ENCODE results near the gene UQCR10. TPM values are rescaled to one million over a fixed set of nuclear protein-coding genes. Genes with fewer than 3 reads are reported as not detected.
"Not testable (repeated sequence)": the region's sequence is repeated elsewhere in the genome, so short reads cannot be mapped to it uniquely, and the experiment has no call there.

Gene UQCR10
- total RNA-seq, 1 donor from 2014 or later: 271 TPM

DNA sequence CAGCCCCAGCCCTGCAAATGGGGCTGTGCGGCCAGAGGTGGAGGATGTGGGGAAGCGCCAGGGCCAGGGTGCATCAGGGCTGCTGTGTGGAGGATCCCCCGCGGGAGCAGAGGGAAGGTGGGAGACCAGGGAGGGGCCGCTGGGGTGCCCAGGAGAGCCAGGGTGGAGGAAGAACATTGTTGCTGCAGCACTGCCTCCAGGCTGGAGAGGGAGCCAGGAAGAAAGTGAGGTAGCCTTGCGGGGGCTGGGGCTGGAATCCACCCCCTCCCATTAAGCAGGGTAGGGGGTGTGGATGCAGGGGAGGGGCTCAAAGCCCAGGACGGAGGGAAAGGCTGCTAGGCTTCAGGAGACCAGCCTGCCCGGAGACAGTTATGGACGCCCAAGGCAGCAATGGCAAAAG lies 32.3 kb upstream of the UQCR10 start:
- no peak for DNase-seq (ENCODE audit: low spot score)
- intact Hi-C loops (cut with DNase I): no loop called here

GRCh38 chr22:29735416-29735815 lies 31.8 kb upstream of the UQCR10 start:
- intact Hi-C loops (cut with DNase I): no loop called here
- no peak for DNase-seq (ENCODE audit: low spot score)

DNA sequence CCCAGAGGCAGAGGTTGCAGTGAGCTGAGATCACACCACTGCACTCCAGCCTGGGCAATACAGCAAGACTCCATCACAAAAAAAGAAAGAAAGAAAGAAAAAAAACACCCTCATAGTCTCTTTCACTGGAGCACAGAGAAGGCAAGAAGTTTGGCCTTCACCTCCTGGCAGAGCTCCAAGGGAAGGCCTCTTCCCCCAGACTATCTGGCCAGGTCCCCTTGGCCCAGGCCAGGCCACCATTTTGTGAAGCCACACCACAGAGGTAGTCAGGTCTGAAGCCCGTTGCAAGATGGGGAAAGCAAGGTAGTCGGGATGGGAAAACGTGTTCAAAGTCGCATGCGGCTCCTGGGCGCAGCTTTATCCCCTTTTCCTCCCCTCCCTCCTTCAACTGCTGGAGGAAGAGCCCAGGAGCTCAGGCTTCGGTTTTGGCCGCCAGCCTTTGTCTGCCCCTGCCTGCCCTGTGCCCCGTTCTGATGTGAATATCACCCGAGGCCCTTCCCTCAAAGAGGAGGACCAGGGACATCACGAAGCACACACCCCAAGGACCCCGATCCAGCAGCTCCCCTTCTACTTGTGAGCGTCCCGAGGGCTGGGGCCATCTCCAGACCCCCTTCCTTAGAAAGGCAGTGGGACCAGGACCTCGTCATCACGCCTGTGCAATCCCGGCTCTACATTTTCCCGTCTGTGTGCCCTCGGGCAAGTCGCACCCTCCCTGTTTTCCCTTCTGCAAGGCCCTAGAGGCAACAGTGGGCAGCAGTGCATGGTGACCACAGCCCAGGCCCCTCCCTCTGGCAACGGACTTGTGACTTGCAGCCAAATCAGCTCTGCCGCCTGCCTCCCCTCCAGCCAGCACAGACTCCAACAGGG lies 29.7 kb upstream of the UQCR10 start:
- intact Hi-C loops (cut with DNase I): no loop called here
- no peak for DNase-seq (ENCODE audit: low spot score)

DNA sequence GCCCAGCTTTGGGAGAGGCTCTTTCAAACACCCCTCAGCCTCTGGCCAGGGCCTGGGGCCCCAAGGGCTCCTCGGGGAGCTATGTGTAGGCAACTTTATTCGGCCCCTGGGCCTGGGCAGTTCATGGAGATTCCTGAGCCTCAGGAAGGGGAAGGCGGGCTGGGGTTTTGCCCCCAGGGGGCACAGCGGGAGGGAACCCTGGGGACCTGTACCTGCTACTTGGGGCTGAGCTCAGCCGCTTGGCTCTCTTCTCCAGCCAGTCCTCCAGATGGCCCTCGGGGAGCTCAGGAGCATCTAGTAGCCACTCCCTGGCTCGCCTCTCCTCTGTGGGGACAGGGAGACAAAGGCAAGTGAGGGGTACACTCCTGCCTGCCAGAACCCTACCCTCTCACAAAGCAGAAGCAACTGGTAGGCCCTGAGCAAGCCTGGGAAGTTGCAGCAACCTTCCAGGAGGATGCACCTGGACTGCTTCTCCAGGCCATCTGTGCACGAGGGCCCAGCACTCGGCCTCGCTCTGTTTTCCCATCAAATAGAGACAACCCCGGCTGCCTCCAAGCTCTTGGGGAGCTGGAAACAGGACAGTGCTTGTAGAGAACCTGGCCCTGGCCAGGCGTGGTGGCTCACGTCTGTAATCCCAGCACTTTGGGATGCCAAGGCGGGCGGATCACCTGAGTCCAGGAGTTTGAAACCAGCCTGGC lies 28.9 kb upstream of the UQCR10 start:
- DNase-seq (ENCODE audit: low spot score): no peak
- intact Hi-C loops (cut with DNase I): no loop called here

- intact Hi-C loops (cut with DNase I): no loop called here
- no peak for DNase-seq (ENCODE audit: low spot score)
Observed at GRCh38 chr22:29739346-29739875, 27.8 kb upstream of the UQCR10 start.

DNA sequence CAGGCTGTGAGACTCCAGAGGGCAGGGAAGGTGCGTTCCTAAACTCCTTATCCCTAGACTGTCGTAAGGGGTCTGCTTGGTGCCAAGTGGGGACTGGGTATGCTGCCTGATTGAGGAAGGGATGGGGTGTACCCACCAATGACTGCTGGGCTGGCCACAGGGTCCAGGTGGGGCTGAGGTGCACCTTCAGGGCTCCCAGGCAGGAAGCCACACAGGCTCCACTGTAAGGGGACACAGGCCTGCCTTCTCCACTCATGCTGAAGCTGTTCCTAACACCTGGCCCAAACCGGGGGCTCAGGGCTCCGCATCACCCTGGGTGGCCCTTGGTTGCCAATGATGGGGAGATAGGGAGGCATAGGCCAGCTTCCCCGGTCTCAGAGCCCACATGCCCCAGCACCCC lies 27.0 kb upstream of the UQCR10 start:
- no peak for DNase-seq (ENCODE audit: low spot score)
- intact Hi-C loops (cut with DNase I): no loop called here

DNA sequence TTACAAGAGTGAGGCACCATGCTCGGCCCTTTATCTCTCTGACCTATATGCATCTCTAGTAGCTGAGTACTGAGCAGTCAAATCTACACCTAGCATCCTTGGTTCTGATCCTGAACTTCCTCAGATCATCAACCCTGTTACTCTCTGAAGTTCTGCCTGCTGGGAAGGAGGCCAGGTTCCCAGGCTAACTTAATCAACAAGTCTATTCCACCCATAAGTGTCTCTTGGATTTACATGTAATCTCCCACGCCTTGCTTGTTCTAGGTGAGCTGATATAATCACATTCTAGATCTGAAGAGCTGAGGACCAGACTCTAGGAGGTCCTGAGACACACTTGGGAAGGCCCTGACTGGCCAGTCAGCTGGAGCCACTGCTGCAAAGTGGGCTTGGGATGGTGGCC lies 25.2 kb upstream of the UQCR10 start:
- intact Hi-C loops (cut with DNase I): no loop called here
- DNase-seq (ENCODE audit: low spot score): no peak

DNA sequence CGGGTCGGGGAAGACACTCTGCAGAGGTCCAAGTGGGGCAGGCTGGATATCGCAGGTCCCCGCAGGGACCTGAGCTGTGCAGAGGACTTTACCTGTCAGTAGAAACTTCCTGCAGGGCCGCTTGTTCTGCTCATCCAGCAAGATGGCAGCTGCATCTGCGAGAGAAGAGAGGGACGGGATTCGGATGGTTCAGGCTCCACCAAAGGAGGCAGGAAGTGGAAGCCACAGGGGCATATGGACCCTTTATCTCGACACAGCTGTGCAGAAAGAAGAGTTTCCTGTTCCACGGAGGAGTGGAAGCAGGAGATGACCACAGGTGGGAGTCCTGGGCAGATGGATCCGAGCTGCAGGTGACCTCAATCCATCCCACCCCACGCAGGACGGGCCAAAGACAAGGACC lies 24.8 kb upstream of the UQCR10 start:
- intact Hi-C loops (cut with DNase I): no loop called here
- DNase-seq (ENCODE audit: low spot score): no peak

DNA sequence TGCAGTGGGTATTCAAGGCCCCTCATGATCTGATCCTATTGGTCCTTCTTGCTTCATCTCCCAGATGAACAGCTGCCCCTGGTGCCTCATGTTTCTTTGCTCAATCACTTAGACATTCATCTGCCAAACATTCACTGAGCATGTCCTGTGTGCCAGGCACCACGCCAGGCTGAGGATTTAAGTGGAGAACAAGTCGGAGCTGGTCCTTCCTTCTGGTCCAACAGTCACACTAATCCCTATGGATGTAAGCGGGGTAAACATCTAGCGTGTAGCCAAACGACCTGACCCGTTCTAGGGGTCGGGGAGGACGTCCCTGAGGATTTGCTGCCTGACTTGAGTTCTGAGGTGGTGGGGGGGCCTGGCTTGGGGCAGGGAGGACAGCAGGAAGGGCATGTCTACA lies 22.3 kb upstream of the UQCR10 start:
- intact Hi-C loops (cut with DNase I): no loop called here
- DNase-seq (ENCODE audit: low spot score): no peak

- DNase-seq (ENCODE audit: low spot score): no peak
- intact Hi-C loops (cut with DNase I): no loop called here
Observed at GRCh38 chr22:29747832-29748231, 19.3 kb upstream of the UQCR10 start.

DNA sequence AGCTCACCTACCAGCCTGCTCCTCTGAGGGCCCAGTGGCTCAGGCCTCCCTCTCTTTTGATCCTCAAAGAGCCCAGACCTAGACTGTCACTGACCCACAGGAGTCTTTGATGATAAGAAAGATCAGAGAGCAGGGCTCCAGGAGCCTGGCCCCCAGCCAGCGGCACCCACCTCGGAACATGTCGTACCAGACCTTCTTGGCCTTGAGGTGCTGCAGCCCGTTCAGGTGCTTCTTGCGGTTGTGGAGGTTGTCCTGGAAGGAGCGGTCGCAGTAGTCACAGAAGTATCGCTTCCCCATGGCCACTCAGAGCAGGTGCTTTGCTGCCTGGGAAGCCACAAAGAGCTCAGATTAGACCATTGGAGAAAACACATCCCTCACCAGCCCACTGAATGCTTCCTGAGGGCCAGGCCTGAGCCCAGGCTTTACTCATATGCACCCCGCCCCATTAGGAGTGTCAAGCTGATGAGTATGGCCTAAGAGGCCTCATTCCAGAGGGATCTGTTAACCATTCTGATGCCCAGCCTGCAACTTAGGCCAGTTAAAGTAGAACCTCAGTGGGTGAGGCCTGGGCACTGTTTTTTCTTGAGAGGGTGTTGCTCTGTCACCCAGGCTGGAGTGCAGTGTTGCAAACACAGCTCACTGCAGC lies 18.8 kb upstream of the UQCR10 start:
- intact Hi-C loops (cut with DNase I): no loop called here
- no peak for DNase-seq (ENCODE audit: low spot score)

DNA sequence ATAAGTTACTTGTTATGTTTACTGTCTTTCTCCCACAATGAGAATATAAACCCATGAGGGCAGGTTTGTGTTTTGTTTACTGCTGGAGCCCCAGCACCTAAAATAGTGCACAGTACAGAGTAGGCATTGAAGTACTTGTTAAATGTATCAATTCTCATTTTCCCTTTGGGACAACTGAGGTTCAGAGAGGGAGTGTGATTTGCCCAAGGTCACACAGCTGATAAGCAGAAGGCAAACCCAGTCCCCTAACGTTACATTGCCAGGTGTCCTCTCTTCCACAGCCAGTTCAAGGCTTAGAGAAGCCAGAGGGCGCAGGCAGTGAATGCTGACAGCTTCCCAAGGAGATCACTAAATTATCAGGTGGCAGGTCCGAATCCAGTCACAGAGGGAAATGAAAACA lies 17.1 kb upstream of the UQCR10 start:
- DNase-seq (ENCODE audit: low spot score): no peak
- intact Hi-C loops (cut with DNase I): no loop called here

DNA sequence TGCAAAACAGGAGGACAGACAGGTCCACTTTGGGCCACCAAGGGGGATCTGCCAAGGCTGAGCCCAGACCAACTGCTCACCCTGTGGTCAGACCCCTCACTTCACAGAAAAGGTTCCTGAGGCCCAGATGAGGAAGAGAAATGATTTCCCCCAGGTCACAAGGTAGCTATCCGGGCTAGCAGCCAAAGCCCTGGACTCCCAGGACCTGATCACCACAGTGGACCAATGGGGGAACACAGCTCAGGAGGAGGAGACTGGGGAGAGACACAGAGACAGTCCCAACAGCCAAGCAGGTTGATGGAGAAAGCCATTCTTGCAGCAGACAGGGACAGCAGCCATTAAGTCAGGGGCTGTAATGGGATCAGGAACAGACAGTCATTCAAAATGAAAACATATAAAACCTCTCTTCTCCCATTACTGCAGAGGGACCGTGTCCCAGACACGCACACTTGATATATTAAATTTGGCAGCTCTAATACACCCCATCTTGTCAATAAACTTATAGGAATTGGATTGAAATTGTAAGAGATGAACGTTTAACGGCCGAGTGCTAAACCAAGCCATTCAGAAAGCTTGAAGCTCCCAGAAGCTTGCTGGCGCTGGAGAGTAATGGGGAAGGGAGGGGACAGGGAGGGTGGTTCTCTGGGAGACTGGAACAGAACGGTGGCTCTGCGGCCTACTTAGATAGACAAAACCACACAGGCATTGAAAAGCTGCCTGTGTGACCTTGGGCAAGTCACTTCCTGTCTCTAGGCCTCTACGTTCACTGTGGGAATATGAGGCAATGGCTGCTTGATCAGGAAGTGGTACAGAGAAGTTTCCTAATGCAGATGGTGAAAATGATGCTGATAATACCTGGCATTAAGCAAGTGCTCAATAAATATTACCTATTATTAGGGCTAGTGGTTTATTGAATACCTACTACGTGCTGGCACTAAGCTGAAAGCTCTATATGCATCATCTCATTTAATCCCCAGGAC lies 16.3 kb upstream of the UQCR10 start:
- no peak for DNase-seq (ENCODE audit: low spot score)
- intact Hi-C loops (cut with DNase I): no loop called here

GRCh38 chr22:29751669-29752068 lies 15.5 kb upstream of the UQCR10 start:
- intact Hi-C loops (cut with DNase I): no loop called here
- no peak for DNase-seq (ENCODE audit: low spot score)

- intact Hi-C loops (cut with DNase I): no loop called here
- DNase-seq (ENCODE audit: low spot score): no peak
Observed at GRCh38 chr22:29753808-29754657, 13.1 kb upstream of the UQCR10 start.

GRCh38 chr22:29754658-29755395 lies 12.3 kb upstream of the UQCR10 start:
- intact Hi-C loops (cut with DNase I); DNase-seq (ENCODE audit: low spot score): not testable (repeated sequence)

- intact Hi-C loops (cut with DNase I): no loop called here
- no peak for DNase-seq (ENCODE audit: low spot score)
Observed at GRCh38 chr22:29755889-29756288, 11.3 kb upstream of the UQCR10 start.

DNA sequence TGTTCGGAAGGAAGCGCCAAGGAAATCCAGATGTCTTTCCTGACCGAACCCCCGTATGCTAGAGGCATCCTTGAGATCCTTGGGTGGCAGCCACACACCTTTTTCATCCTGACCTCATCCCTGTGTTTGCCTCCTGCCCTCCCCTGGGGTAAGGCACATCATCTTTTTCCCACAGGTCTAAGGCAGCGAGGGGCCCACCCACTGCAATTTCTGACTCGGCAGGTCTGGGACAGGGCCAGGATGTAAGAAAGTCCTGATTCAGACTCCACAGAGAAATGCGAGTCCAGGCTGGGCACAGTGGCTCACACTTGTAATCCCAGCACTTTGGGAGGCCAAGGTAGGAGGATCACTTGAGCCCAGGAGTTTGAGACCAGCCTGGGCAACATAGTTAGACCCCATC lies 10.8 kb upstream of the UQCR10 start:
- intact Hi-C loops (cut with DNase I): no loop called here
- DNase-seq (ENCODE audit: low spot score): no peak

All from cardiac septum (tissue), 1 donor.